Common myeloid progenitor, CD34-positive (primary cell): ENCODE data around the gene RNF135.

Source experiments
- CTCF ChIA-PET: fragments of 350-600 bp; sonication (Branson Sonifier 250); formaldehyde crosslinking; loops from one replicate; lab custom pipeline; 2021; ENCODE audit warnings: antibody characterized with exemption; lab: Charles Lee
- POLR2A ChIA-PET: fragments of 350-600 bp; sonication (Branson Sonifier 250); formaldehyde crosslinking; loops from one replicate; lab custom pipeline; 2021; ENCODE audit warnings: antibody characterized with exemption; lab: Charles Lee
- DNase-seq, 3 donors: peaks; one replicate each; pipeline versions ENCODE4 v3.0.0 to v3.0.0-alpha.2; 2013
- H3K27ac ChIP-seq, 2 experiments: 1 replicate in 1 of 2; 2 replicates in 1 of 2; pipeline ENCODE4 v1.7.0; 2013; ENCODE audit warnings: inconsistent platforms in 2 of 2, low read length in 2 of 2, mild to moderate bottlenecking in 2 of 2, low read depth in 1 of 2, moderate library complexity in 1 of 2; ENCODE audit not compliant: severe bottlenecking in 2 of 2, insufficient read depth in 1 of 2, poor library complexity in 1 of 2
- H3K27me3 ChIP-seq, 5 experiments: replicated peaks in 2 of 5; 1 replicate in 3 of 5; 2 replicates in 2 of 5; pipeline versions ENCODE4 v1.6.1 to v1.7.0; 2013; ENCODE audit warnings: low read length in 4 of 5, mild to moderate bottlenecking in 2 of 5, moderate library complexity in 2 of 5, inconsistent platforms in 1 of 5; ENCODE audit not compliant: insufficient read depth in 5 of 5, control insufficient read depth in 4 of 5
- H3K36me3 ChIP-seq, 4 experiments: 1 replicate in 2 of 4; 2 replicates in 2 of 4; pipeline versions ENCODE4 v1.6.1 to v1.7.0; 2013; ENCODE audit warnings: low read length in 3 of 4, control low read depth in 1 of 4, mild to moderate bottlenecking in 1 of 4; ENCODE audit not compliant: control insufficient read depth in 4 of 4, insufficient read depth in 4 of 4
- H3K4me1 ChIP-seq, 4 experiments: 1 replicate in 3 of 4; 2 replicates in 1 of 4; pipeline versions ENCODE4 v1.6.1 to v1.7.1; 2013; ENCODE audit warnings: low read length in 3 of 4, mild to moderate bottlenecking in 3 of 4, control low read depth in 1 of 4, inconsistent platforms in 1 of 4, moderate library complexity in 1 of 4; ENCODE audit not compliant: control insufficient read depth in 4 of 4, insufficient read depth in 4 of 4; ENCODE audit errors: control extremely low read depth in 1 of 4
- H3K4me3 ChIP-seq, 7 experiments: 1 replicate in 4 of 7; 2 replicates in 3 of 7; pipeline versions ENCODE4 v1.5.1 to v1.7.0; 2013; ENCODE audit warnings: mild to moderate bottlenecking in 7 of 7, low read length in 6 of 7, moderate library complexity in 6 of 7, inconsistent platforms in 2 of 7, low read depth in 2 of 7, control low read depth in 1 of 7; ENCODE audit not compliant: insufficient read depth in 4 of 7, control insufficient read depth in 1 of 7; ENCODE audit errors: extremely low read depth in 1 of 7
- H3K9me3 ChIP-seq, 5 experiments: 1 replicate in 4 of 5; 2 replicates in 1 of 5; pipeline versions ENCODE4 v1.6.1 to v1.7.1; 2013; ENCODE audit warnings: low read length in 4 of 5, mild to moderate bottlenecking in 2 of 5, inconsistent platforms in 1 of 5, low read depth in 1 of 5, moderate library complexity in 1 of 5; ENCODE audit not compliant: control insufficient read depth in 4 of 5, insufficient read depth in 2 of 5; ENCODE audit errors: control extremely low read depth in 1 of 5
- WGBS: methylation state at CpG from one replicate; pipeline ENCODE4 v1.1.5; 2013; ENCODE audit not compliant: insufficient coverage; 5-methylcytosine and 5-hydroxymethylcytosine counted together

Gene RNF135

GRCh38 chr17:30942308-30943079 is 28.3 kb upstream of the RNF135 start:
- H3K27ac ChIP-seq, result no peak overlapping the region
- H3K36me3 ChIP-seq, result no peaks in the 10 kb centered on the region
- DNase-seq, result no peak
- no peaks in the 10 kb centered on the region for H3K4me1 ChIP-seq
- no peak overlapping the region for H3K4me3 ChIP-seq
- ChIA-PET CTCF (no interaction called here), POLR2A (no interaction called here)
- H3K9me3 ChIP-seq, result no peaks in the 10 kb centered on the region
- no peaks in the 10 kb centered on the region for H3K27me3 ChIP-seq
- 20% methylated on average over 1 of the region's 4 CpGs for WGBS

- no peak for DNase-seq
- H3K4me3 ChIP-seq, result no peak overlapping the region
- WGBS, result 100% methylated on average over 1 of the region's 5 CpGs
- H3K36me3 ChIP-seq, result no peaks in the 10 kb centered on the region
- POLR2A ChIA-PET, result no interaction called here
- H3K9me3 ChIP-seq, result no peaks in the 10 kb centered on the region
- peaks cover 2 to 14% (median 12%) of the 10 kb centered on the region in 4 experiments for H3K4me1 ChIP-seq
- CTCF ChIA-PET, result interaction anchor here (1.6 kb wide), 1 partner anchor 9 kb away, joined by 7 read pairs; no protein-coding TSS in a partner anchor
- H3K27ac ChIP-seq, result no peak overlapping the region
- H3K27me3 ChIP-seq, result no peaks in the 10 kb centered on the region
Measured at GRCh38 chr17:30947796-30948195, 23.0 kb upstream of the RNF135 start.

GRCh38 chr17:30950189-30950588 is 20.6 kb upstream of the RNF135 start:
- POLR2A ChIA-PET, result no interaction called here

GRCh38 chr17:30950669-30951399 is 20.0 kb upstream of the RNF135 start:
- DNase-seq, result peak in 2 of 3 donors; percentile 69 to 71
- POLR2A ChIA-PET, result no interaction called here

More at GRCh38 chr17:30950189-30950588, 20.6 kb upstream of the RNF135 start:
- 94% methylated on average over 3 of the region's 5 CpGs for WGBS
- no peak overlapping the region for H3K27ac ChIP-seq
- H3K27me3 ChIP-seq, result no peaks in the 10 kb centered on the region
- no peak for DNase-seq
- no peak overlapping the region for H3K4me3 ChIP-seq
- CTCF ChIA-PET, result no interaction called here
- peaks cover 3 to 34% (median 26%) of the 10 kb centered on the region in 4 experiments for H3K4me1 ChIP-seq
- no peaks in the 10 kb centered on the region for H3K9me3 ChIP-seq
- no peaks in the 10 kb centered on the region for H3K36me3 ChIP-seq

GRCh38 chr17:30952638-30953393 is 18.0 kb upstream of the RNF135 start:
- no peaks in the 10 kb centered on the region for H3K9me3 ChIP-seq
- H3K4me1 ChIP-seq, result peaks cover 3 to 52% (median 26%) of the 10 kb centered on the region in 4 experiments
- ChIA-PET POLR2A (no interaction called here), CTCF (interaction anchor here (0.8 to 0.9 kb wide), 2 partner anchors 8 to 16 kb away, joined by 3 to 5 read pairs; no protein-coding TSS in a partner anchor)
- H3K27ac ChIP-seq, result no peak overlapping the region
- peak in 2 of 3 donors; percentile 52 to 60 for DNase-seq
- H3K36me3 ChIP-seq, result no peaks in the 10 kb centered on the region
- peak overlapping the region in 1 of 7 experiments; percentile 30 for H3K4me3 ChIP-seq
- H3K27me3 ChIP-seq, result no peaks in the 10 kb centered on the region
- 45% methylated on average over 1 of the region's 9 CpGs for WGBS

More at GRCh38 chr17:30950669-30951399, 20.0 kb upstream of the RNF135 start:
- 70% methylated on average over 5 of the region's 9 CpGs for WGBS
- CTCF ChIA-PET, result interaction anchor here (1.2 kb wide), 1 partner anchor 34 kb away, joined by 4 read pairs; no protein-coding TSS in a partner anchor
- H3K27me3 ChIP-seq, result no peaks in the 10 kb centered on the region
- no peaks in the 10 kb centered on the region for H3K9me3 ChIP-seq
- H3K4me1 ChIP-seq, result peaks cover 3 to 34% (median 26%) of the 10 kb centered on the region in 4 experiments
- H3K4me3 ChIP-seq, result no peak overlapping the region
- H3K27ac ChIP-seq, result no peak overlapping the region
- H3K36me3 ChIP-seq, result no peaks in the 10 kb centered on the region

- 100% methylated on average over 3 of the region's 6 CpGs for WGBS
Measured at GRCh38 chr17:30954046-30954830, 16.6 kb upstream of the RNF135 start.

More at GRCh38 chr17:30954046-30954830, 16.6 kb upstream of the RNF135 start:
- Histone ChIP-seq H3K27ac (no peak overlapping the region), H3K27me3 (no peaks in the 10 kb centered on the region), H3K9me3 (no peaks in the 10 kb centered on the region), H3K36me3 (no peaks in the 10 kb centered on the region), H3K4me1 (peaks cover 3 to 54% (median 30%) of the 10 kb centered on the region in 4 experiments), H3K4me3 (no peak overlapping the region)
- DNase-seq, result peak in 2 of 3 donors; percentile 45 to 55
- POLR2A ChIA-PET, result no interaction called here
- CTCF ChIA-PET, result interaction anchor here (1.1 to 1.2 kb wide), 2 partner anchors 14 to 16 kb away, joined by 3 read pairs; partner anchors contain the start of gene RNF135
